HepG2 (cell line): Measurements from ENCODE around the gene DNAJC7. TPM values are rescaled to one million over a fixed set of nuclear protein-coding genes. Genes with fewer than 3 reads are reported as not detected.

Experiments used
- BRCA1 ChIP-seq: sonication (generic); formaldehyde crosslinking; IDR thresholded peaks from 2 replicates; pipeline ENCODE4 v1.4.0; 2020; ENCODE audit warnings: missing genetic modification reagents
- CBX5 ChIP-seq: sonication (generic); formaldehyde crosslinking; IDR thresholded peaks from 2 replicates; pipeline ENCODE4 v1.4.0; 2020; ENCODE audit warnings: missing genetic modification reagents, borderline replicate concordance
- CENPT ChIP-seq: sonication (generic); formaldehyde crosslinking; IDR thresholded peaks from 2 replicates; pipeline ENCODE4 v1.8.0; 2022; ENCODE audit warnings: low read depth, mild to moderate bottlenecking, moderate library complexity, missing genetic modification reagents
- ESRRA ChIP-seq: sonication (generic); formaldehyde crosslinking; IDR thresholded peaks from 2 replicates; pipeline ENCODE4 v1.5.1; 2020; ENCODE audit warnings: mild to moderate bottlenecking, low read depth, missing genetic modification reagents
- KAT8 ChIP-seq: IDR thresholded peaks from 2 replicates; pipeline ENCODE4 v1.6.1; 2016; ENCODE audit warnings: missing genetic modification reagents, missing compliant biosample characterization
- MED8 ChIP-seq: sonication (generic); formaldehyde crosslinking; IDR thresholded peaks from 2 replicates; pipeline ENCODE4 v1.8.1; 2023; ENCODE audit warnings: mild to moderate bottlenecking, missing genetic modification reagents; ENCODE audit not compliant: insufficient replicate concordance
- MXI1 ChIP-seq: IDR thresholded peaks from 3 replicates; pipeline ENCODE4 v1.6.1; 2012; ENCODE audit warnings: low read depth, low read length, inconsistent platforms, borderline replicate concordance
- NR2F2 ChIP-seq: IDR thresholded peaks from 2 replicates; pipeline ENCODE4 v1.6.1; 2012; ENCODE audit warnings: low read depth, inconsistent platforms, borderline replicate concordance
- RXRA ChIP-seq: sonication (generic); formaldehyde crosslinking; IDR thresholded peaks from 2 replicates; pipeline ENCODE4 v1.5.1; 2020; ENCODE audit warnings: missing genetic modification reagents
- SMARCC2 ChIP-seq: fragments of 450-650 bp; IDR thresholded peaks from 2 replicates; pipeline ENCODE4 v1.6.1; 2017; ENCODE audit warnings: antibody characterized with exemption, mild to moderate bottlenecking
- SOX13 ChIP-seq, 3 experiments: fragments of 450-650 bp in 1 of 3; sonication (generic) in 1 of 3; formaldehyde crosslinking in 1 of 3; IDR thresholded peaks in 2 of 3; conservative IDR thresholded peaks in 1 of 3; 2 replicates each; pipeline versions ENCODE4 v1.5.0 to v1.6.1; 2016 to 2020; ENCODE audit warnings: antibody characterized with exemption in 1 of 3, mild to moderate bottlenecking in 1 of 3, missing compliant biosample characterization in 1 of 3, missing genetic modification reagents in 1 of 3, moderate library complexity in 1 of 3
- TARDBP ChIP-seq: sonication (generic); formaldehyde crosslinking; IDR thresholded peaks from 2 replicates; pipeline ENCODE4 v1.8.0; 2022; ENCODE audit warnings: mild to moderate bottlenecking, missing genetic modification reagents
- ZBTB26 ChIP-seq: IDR thresholded peaks from 2 replicates; pipeline ENCODE4 v1.6.1; 2016; ENCODE audit warnings: missing compliant biosample characterization, missing genetic modification reagents, borderline replicate concordance
- ZFP36 ChIP-seq: fragments of 150-350 bp; IDR thresholded peaks from 2 replicates; pipeline ENCODE4 v1.6.1; 2018; ENCODE audit warnings: borderline replicate concordance, low read length, low read depth; ENCODE audit not compliant: partially characterized antibody
- ZNF691 ChIP-seq: sonication (generic); formaldehyde crosslinking; IDR thresholded peaks from 2 replicates; pipeline ENCODE4 v1.4.0; 2020; ENCODE audit warnings: missing genetic modification reagents, low read depth, mild to moderate bottlenecking, borderline replicate concordance
- ZNF792 ChIP-seq: IDR thresholded peaks from 2 replicates; pipeline ENCODE4 v1.6.1; 2016
- ZSCAN22 ChIP-seq: sonication (generic); formaldehyde crosslinking; IDR thresholded peaks from 2 replicates; pipeline ENCODE4 v1.4.0; 2020; ENCODE audit warnings: mild to moderate bottlenecking, missing genetic modification reagents
- polyA plus RNA-seq, 8 experiments: library from polyadenylated mRNA; depleted of rRNA in 3 of 8; stranded (reverse) in 7 of 8; unstranded in 1 of 8; fragments of >200 nt; fragmentation: Illumina TruSeq in 4 of 8; extraction: Trizol in 4 of 8; gene quantifications; 2 replicates each; pipeline versions ENCODE4 v1.2.1 to v1.2.3, GENCODE V29; 2011 to 2016; ENCODE audit warnings: low read depth in 4 of 8, missing spikeins in 1 of 8, mixed read lengths in 1 of 8; ENCODE audit not compliant: insufficient read depth in 1 of 8
- total RNA-seq, 5 experiments: library from RNA; depleted of rRNA; stranded (reverse); fragments of >200 nt; fragmentation: Illumina TruSeq; extraction: Trizol; gene quantifications; 2 replicates each; pipeline ENCODE4 v1.2.3, GENCODE V29; 2016; ENCODE audit warnings: low read depth in 1 of 5
- TF ChIP-seq, protein P1 (sequence below): sonication (generic); formaldehyde crosslinking; IDR thresholded peaks from 2 replicates; pipeline ENCODE4 v1.4.0; 2020; ENCODE audit warnings: mild to moderate bottlenecking, missing genetic modification reagents
- TF ChIP-seq, protein P2 (sequence below): sonication (generic); formaldehyde crosslinking; IDR thresholded peaks from 2 replicates; pipeline ENCODE4 v1.4.0; 2020; ENCODE audit warnings: mild to moderate bottlenecking, missing genetic modification reagents
- TF ChIP-seq, protein P3 (sequence below), 2 experiments: sonication (generic) in 1 of 2; formaldehyde crosslinking in 1 of 2; IDR thresholded peaks; 2 replicates each; pipeline versions ENCODE4 v1.4.0 to v1.6.1; 2018 to 2020; ENCODE audit warnings: missing genetic modification reagents in 2 of 2, borderline replicate concordance in 1 of 2, low read depth in 1 of 2, mild to moderate bottlenecking in 1 of 2, missing biosample characterization in 1 of 2

Gene DNAJC7
- total and polyA plus RNA-seq, 2 of the 13 experiments (the other 11 are each of a cell fraction or from before 2014, with no cell fraction given): 47.7 to 132 TPM

- TF ChIP-seq ZNF691: peak; percentile 30; the same call in 1 of the 2 replicates
- no peak for TF ChIP-seq ZFP36
- peak; percentile 28 for TF ChIP-seq MED8 (CRISPR knock-in tag)
- TF ChIP-seq KAT8: peak; percentile 79
- TF ChIP-seq ZBTB26 (CRISPR knock-in tag): peak; percentile 82
- no peak for TF ChIP-seq SOX13 (IDR thresholded peaks at IDR 0.05)
- TF ChIP-seq SOX13 (CRISPR knock-in tag; conservative IDR thresholded peaks at IDR 0.05 in 1 of 2, IDR thresholded peaks at IDR 0.05 in 1 of 2): peak in 1 of 2 experiments; percentile 40; a peak in 1 of 4 replicates
- TF ChIP-seq BRCA1 (CRISPR knock-in tag): no peak
- TF ChIP-seq, protein P1, sequence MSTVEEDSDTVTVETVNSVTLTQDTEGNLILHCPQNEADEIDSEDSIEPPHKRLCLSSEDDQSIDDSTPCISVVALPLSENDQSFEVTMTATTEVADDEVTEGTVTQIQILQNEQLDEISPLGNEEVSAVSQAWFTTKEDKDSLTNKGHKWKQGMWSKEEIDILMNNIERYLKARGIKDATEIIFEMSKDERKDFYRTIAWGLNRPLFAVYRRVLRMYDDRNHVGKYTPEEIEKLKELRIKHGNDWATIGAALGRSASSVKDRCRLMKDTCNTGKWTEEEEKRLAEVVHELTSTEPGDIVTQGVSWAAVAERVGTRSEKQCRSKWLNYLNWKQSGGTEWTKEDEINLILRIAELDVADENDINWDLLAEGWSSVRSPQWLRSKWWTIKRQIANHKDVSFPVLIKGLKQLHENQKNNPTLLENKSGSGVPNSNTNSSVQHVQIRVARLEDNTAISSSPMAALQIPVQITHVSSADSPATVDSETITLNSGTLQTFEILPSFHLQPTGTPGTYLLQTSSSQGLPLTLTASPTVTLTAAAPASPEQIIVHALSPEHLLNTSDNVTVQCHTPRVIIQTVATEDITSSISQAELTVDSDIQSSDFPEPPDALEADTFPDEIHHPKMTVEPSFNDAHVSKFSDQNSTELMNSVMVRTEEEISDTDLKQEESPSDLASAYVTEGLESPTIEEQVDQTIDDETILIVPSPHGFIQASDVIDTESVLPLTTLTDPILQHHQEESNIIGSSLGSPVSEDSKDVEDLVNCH: no peak
- TF ChIP-seq CBX5 (CRISPR knock-in tag): peak; percentile 74; the same call in 1 of the 2 replicates
- peak; percentile 50; the same call in 1 of the 2 replicates for TF ChIP-seq ZNF792 (CRISPR knock-in tag)
- TF ChIP-seq SMARCC2: no peak
- TF ChIP-seq ZSCAN22 (CRISPR knock-in tag): peak; percentile 98
- TF ChIP-seq, protein P2, sequence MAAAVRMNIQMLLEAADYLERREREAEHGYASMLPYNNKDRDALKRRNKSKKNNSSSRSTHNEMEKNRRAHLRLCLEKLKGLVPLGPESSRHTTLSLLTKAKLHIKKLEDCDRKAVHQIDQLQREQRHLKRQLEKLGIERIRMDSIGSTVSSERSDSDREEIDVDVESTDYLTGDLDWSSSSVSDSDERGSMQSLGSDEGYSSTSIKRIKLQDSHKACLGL (CRISPR knock-in tag): peak; percentile 62; the same call in 1 of the 2 replicates
- TF ChIP-seq MXI1: peak; percentile 43; the same call in 1 of the 3 replicates
- TF ChIP-seq RXRA: peak; percentile 63; the same call in 1 of the 2 replicates
- 0 out of 2 replicates have a peak, but pooled peaks have one; percentile 28 for TF ChIP-seq ESRRA (CRISPR knock-in tag)
- TF ChIP-seq TARDBP (CRISPR knock-in tag): peak; percentile 38; the same call in 1 of the 2 replicates
- TF ChIP-seq CENPT (CRISPR knock-in tag): peak; percentile 71; the same call in 1 of the 2 replicates
- no peak for TF ChIP-seq NR2F2
- TF ChIP-seq, protein P3, sequence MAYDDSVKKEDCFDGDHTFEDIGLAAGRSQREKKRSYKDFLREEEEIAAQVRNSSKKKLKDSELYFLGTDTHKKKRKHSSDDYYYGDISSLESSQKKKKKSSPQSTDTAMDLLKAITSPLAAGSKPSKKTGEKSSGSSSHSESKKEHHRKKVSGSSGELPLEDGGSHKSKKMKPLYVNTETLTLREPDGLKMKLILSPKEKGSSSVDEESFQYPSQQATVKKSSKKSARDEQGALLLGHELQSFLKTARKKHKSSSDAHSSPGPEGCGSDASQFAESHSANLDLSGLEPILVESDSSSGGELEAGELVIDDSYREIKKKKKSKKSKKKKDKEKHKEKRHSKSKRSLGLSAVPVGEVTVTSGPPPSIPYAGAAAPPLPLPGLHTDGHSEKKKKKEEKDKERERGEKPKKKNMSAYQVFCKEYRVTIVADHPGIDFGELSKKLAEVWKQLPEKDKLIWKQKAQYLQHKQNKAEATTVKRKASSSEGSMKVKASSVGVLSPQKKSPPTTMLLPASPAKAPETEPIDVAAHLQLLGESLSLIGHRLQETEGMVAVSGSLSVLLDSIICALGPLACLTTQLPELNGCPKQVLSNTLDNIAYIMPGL (CRISPR knock-in tag; IDR thresholded peaks at IDR 0.05; ENCODE audit: borderline replicate concordance in 1 of 2, low read depth in 1 of 2): peak; percentile 79 to 94
These were observed 10.9 kb upstream of the DNAJC7 start (continued) for GRCh38 chr17:42027961-42028790.
